ACC112 (cell line): ENCODE data around the gene TPCN1.

Source experiments
- H2AFZ ChIP-seq: fragments of 200-600 bp; sonication (generic); one replicate; pipeline ENCODE4 v1.6.0; 2017; ENCODE audit warnings: antibody characterized with exemption, low read length; ENCODE audit not compliant: unreplicated experiment
- H3K27ac ChIP-seq: fragments of 200-600 bp; sonication (generic); 2 replicates; pipeline ENCODE4 v1.5.1; 2014; ENCODE audit warnings: low read depth, mild to moderate bottlenecking, antibody characterized with exemption, low read length, moderate library complexity
- H3K27me3 ChIP-seq: fragments of 200-600 bp; sonication (generic); 2 replicates; pipeline ENCODE4 v1.6.1; 2014; ENCODE audit warnings: mild to moderate bottlenecking, antibody characterized with exemption, low read length, moderate library complexity, mixed read lengths; ENCODE audit not compliant: insufficient read depth
- H3K36me3 ChIP-seq: fragments of 200-600 bp; sonication (generic); 2 replicates; pipeline ENCODE4 v1.6.1; 2016; ENCODE audit warnings: mild to moderate bottlenecking, antibody characterized with exemption, low read length, moderate library complexity, mixed read lengths; ENCODE audit not compliant: insufficient read depth
- H3K4me1 ChIP-seq: fragments of 200-600 bp; sonication (generic); one replicate; pipeline ENCODE4 v1.6.1; 2016; ENCODE audit warnings: low read length, mixed read lengths; ENCODE audit not compliant: insufficient read depth, unreplicated experiment, control insufficient read depth
- H3K4me3 ChIP-seq: fragments of 200-600 bp; sonication (generic); 2 replicates; pipeline ENCODE4 v1.5.1; 2014; ENCODE audit warnings: mild to moderate bottlenecking, low read depth, low read length
- H3K79me2 ChIP-seq: fragments of 200-600 bp; sonication (generic); one replicate; pipeline ENCODE4 v1.6.0; 2016; ENCODE audit warnings: low read length; ENCODE audit not compliant: control insufficient read depth, unreplicated experiment, insufficient read depth

TPCN1 gene

GRCh38 chr12:113328368-113328889 is 107.2 kb downstream of the TPCN1 start:
- no peaks in the 10 kb centered on the region for H3K27me3 ChIP-seq
- no peak overlapping the region for H3K4me3 ChIP-seq
- H3K79me2 ChIP-seq, result no peaks in the 10 kb centered on the region
- no peak overlapping the region for H3K27ac ChIP-seq
- no peak overlapping the region for H2AFZ ChIP-seq
- no peaks in the 10 kb centered on the region; the same call in 1 of the 2 replicates for H3K36me3 ChIP-seq
- peaks cover 16% of the 10 kb centered on the region for H3K4me1 ChIP-seq

- H3K36me3 ChIP-seq, result no peaks in the 10 kb centered on the region; the same call in 1 of the 2 replicates
- H3K79me2 ChIP-seq, result peaks cover under 1% of the 10 kb centered on the region
- H2AFZ ChIP-seq, result no peak overlapping the region
- H3K4me3 ChIP-seq, result no peak overlapping the region
- H3K4me1 ChIP-seq, result peaks cover 16% of the 10 kb centered on the region
- H3K27me3 ChIP-seq, result no peaks in the 10 kb centered on the region
- no peak overlapping the region for H3K27ac ChIP-seq
Observed at GRCh38 chr12:113329022-113329790, 107.9 kb downstream of the TPCN1 start.

- Histone ChIP-seq H2AFZ (no peak overlapping the region), H3K4me1 (peaks cover 16% of the 10 kb centered on the region), H3K79me2 (peaks cover 3% of the 10 kb centered on the region), H3K4me3 (no peak overlapping the region), H3K27me3 (no peaks in the 10 kb centered on the region), H3K36me3 (no peaks in the 10 kb centered on the region; the same call in 1 of the 2 replicates), H3K27ac (no peak overlapping the region)
Observed at GRCh38 chr12:113329791-113330417, 108.6 kb downstream of the TPCN1 start.

GRCh38 chr12:113330505-113330904 is 109.2 kb downstream of the TPCN1 start:
- Histone ChIP-seq H2AFZ (no peak overlapping the region), H3K79me2 (peaks cover 3% of the 10 kb centered on the region), H3K4me3 (no peak overlapping the region), H3K36me3 (no peaks in the 10 kb centered on the region; the same call in 1 of the 2 replicates), H3K27me3 (no peaks in the 10 kb centered on the region), H3K27ac (no peak overlapping the region), H3K4me1 (peaks cover 16% of the 10 kb centered on the region)

- H3K79me2 ChIP-seq, result peaks cover 3% of the 10 kb centered on the region
- no peak overlapping the region for H3K4me3 ChIP-seq
- no peak overlapping the region for H3K27ac ChIP-seq
- no peaks in the 10 kb centered on the region; the same call in 1 of the 2 replicates for H3K36me3 ChIP-seq
- H3K27me3 ChIP-seq, result no peaks in the 10 kb centered on the region
- peaks cover 7% of the 10 kb centered on the region for H3K4me1 ChIP-seq
- no peak overlapping the region for H2AFZ ChIP-seq
Observed at GRCh38 chr12:113332688-113333417, 111.6 kb downstream of the TPCN1 start.

GRCh38 chr12:113333418-113333750 is 112.1 kb downstream of the TPCN1 start:
- Histone ChIP-seq H3K27ac (no peak overlapping the region), H3K36me3 (no peaks in the 10 kb centered on the region; the same call in 1 of the 2 replicates), H3K4me3 (no peak overlapping the region), H3K4me1 (peaks cover 7% of the 10 kb centered on the region), H2AFZ (no peak overlapping the region), H3K79me2 (peaks cover 3% of the 10 kb centered on the region), H3K27me3 (no peaks in the 10 kb centered on the region)

GRCh38 chr12:113333877-113334785 is 112.9 kb downstream of the TPCN1 start:
- H3K79me2 ChIP-seq, result peaks cover 3% of the 10 kb centered on the region

GRCh38 chr12:113334786-113335539 is 113.7 kb downstream of the TPCN1 start, which contains the start of gene SLC8B1:
SLC8B1 (minus strand) TSS chr12:113335109; CDS start chr12:113332878, 2,231 bp downstream.
- Histone ChIP-seq H3K4me1 (no peaks in the 10 kb centered on the region), H2AFZ (peak within 1 kb of the TSS; percentile 87), H3K27ac (no peak within 1 kb of the TSS), H3K79me2 (peaks cover 3% of the 10 kb centered on the region), H3K4me3 (peak within 1 kb of the TSS; percentile 88), H3K36me3 (no peaks in the 10 kb centered on the region; the same call in 1 of the 2 replicates), H3K27me3 (no peaks in the 10 kb centered on the region)

More at GRCh38 chr12:113333877-113334785, 112.9 kb downstream of the TPCN1 start:
- Histone ChIP-seq H2AFZ (peak overlapping the region; percentile 73), H3K27me3 (no peaks in the 10 kb centered on the region), H3K36me3 (no peaks in the 10 kb centered on the region; the same call in 1 of the 2 replicates), H3K4me1 (peaks cover 4% of the 10 kb centered on the region), H3K27ac (no peak overlapping the region), H3K4me3 (peak overlapping the region; percentile 88)

- H3K4me3 ChIP-seq, result no peak overlapping the region
- no peaks in the 10 kb centered on the region for H3K27me3 ChIP-seq
Observed at GRCh38 chr12:113339540-113339939, 118.3 kb downstream of the TPCN1 start.

More at GRCh38 chr12:113339540-113339939, 118.3 kb downstream of the TPCN1 start:
- no peak overlapping the region for H2AFZ ChIP-seq
- H3K79me2 ChIP-seq, result no peaks in the 10 kb centered on the region
- H3K27ac ChIP-seq, result no peak overlapping the region
- no peaks in the 10 kb centered on the region for H3K4me1 ChIP-seq
- H3K36me3 ChIP-seq, result no peaks in the 10 kb centered on the region
